ENCODE data around the gene GLDN.

GRCh38 chr15:51444807-51445206 lies 103.4 kb downstream of the GLDN start:
- TF ChIP-seq CTCF (conservative IDR thresholded peaks at IDR 0.05; ENCODE audit: low read depth, low read length) (no peak), EZH2 (IDR thresholded peaks at IDR 0.05; ENCODE audit: low read length, unreplicated experiment) (no peak), EZH2phosphoT487 (IDR thresholded peaks at IDR 0.05; ENCODE audit: borderline replicate concordance, low read length) (no peak)
